ENCODE measurements around the gene TBC1D4.

Gene TBC1D4

GRCh38 chr13:75363371-75363770, 118.6 kb downstream of the TBC1D4 start:
- no peak for DNase-seq (ENCODE audit: low read depth)
- H3K4me3 ChIP-seq (ENCODE audit: control insufficient read depth, low read depth, low read length): no peak overlapping the region
- TF ChIP-seq CTCF (conservative IDR thresholded peaks at IDR 0.05; ENCODE audit: control insufficient read depth, insufficient read depth, low read depth, low read length): no peak

- DNase-seq (ENCODE audit: low read depth): no peak
- no peak for TF ChIP-seq CTCF (conservative IDR thresholded peaks at IDR 0.05; ENCODE audit: control insufficient read depth, insufficient read depth, low read depth, low read length)
- H3K4me3 ChIP-seq (ENCODE audit: control insufficient read depth, low read depth, low read length): no peak overlapping the region
Observed at GRCh38 chr13:75362026-75362425, 119.9 kb downstream of the TBC1D4 start.

- no peak for DNase-seq (ENCODE audit: low read depth)
- no peak for TF ChIP-seq CTCF (conservative IDR thresholded peaks at IDR 0.05; ENCODE audit: control insufficient read depth, insufficient read depth, low read depth, low read length)
- H3K4me3 ChIP-seq (ENCODE audit: control insufficient read depth, low read depth, low read length): no peak overlapping the region
Observed at GRCh38 chr13:75360170-75360569, 121.8 kb downstream of the TBC1D4 start.

GRCh38 chr13:75359266-75359665, 122.7 kb downstream of the TBC1D4 start:
- peak; percentile 92 for DNase-seq (ENCODE audit: low read depth)
- TF ChIP-seq CTCF (conservative IDR thresholded peaks at IDR 0.05; ENCODE audit: control insufficient read depth, insufficient read depth, low read depth, low read length): no peak
- no peak overlapping the region for H3K4me3 ChIP-seq (ENCODE audit: control insufficient read depth, low read depth, low read length)

GRCh38 chr13:75357576-75358289, 124.2 kb downstream of the TBC1D4 start:
- peak; percentile 70 for TF ChIP-seq CTCF (conservative IDR thresholded peaks at IDR 0.05; ENCODE audit: control insufficient read depth, insufficient read depth, low read depth, low read length)
- no peak overlapping the region for H3K4me3 ChIP-seq (ENCODE audit: control insufficient read depth, low read depth, low read length)
- peak; percentile 77 for DNase-seq (ENCODE audit: low read depth)

GRCh38 chr13:75356421-75356820, 125.5 kb downstream of the TBC1D4 start:
- no peak for DNase-seq (ENCODE audit: low read depth)
- no peak overlapping the region for H3K4me3 ChIP-seq (ENCODE audit: control insufficient read depth, low read depth, low read length)
- no peak for TF ChIP-seq CTCF (conservative IDR thresholded peaks at IDR 0.05; ENCODE audit: control insufficient read depth, insufficient read depth, low read depth, low read length)
